ENCODE results near the gene OR52E6. TPM values are rescaled to one million over a fixed set of nuclear protein-coding genes. Genes with fewer than 3 reads are reported as not detected.

Gene OR52E6
- total RNA-seq, 4 donors from 2014 or later: not detected

DNA sequence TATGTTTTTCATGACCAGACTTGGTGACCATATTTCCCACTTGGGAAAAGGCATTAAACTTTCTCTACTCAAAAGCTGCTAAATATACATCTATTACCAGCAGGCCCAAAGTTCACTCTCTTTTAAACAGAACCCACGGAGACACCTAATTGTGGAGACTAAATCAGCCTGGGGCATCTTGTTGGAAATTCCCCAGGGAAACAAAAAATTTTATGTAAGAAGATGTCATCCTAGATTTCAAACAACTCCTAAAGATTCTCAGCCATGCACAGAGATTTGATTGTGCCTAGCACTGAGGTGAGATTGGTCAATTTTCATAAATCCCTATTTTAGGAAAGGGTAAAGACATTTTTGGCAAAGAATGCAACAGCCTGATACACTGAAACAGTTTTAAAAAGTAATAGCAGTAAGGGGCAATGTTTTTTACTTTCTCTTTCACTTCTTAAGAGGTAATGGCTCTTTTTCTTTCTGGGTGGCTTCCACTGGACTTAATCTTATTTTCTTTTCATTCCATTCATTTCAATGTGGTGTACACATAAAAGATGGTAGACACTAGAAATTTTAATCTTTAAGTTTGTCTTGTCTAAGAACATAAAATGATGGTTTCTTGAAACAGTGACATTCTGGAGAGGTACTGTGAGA lies 23.3 kb downstream of the OR52E6 start:
- no peaks in the 10 kb centered on the region for H3K9me3 ChIP-seq
- no peak for ATAC-seq
- no peak overlapping the region for H3K4me3 ChIP-seq
- H3K27me3 ChIP-seq: no peaks in the 10 kb centered on the region
- no peak for TF ChIP-seq EP300 (IDR thresholded peaks at IDR 0.05)
- no peak for TF ChIP-seq POLR2AphosphoS5 (IDR thresholded peaks at IDR 0.05)
- no peak for TF ChIP-seq POLR2A (IDR thresholded peaks at IDR 0.05)
- TF ChIP-seq, protein P1, sequence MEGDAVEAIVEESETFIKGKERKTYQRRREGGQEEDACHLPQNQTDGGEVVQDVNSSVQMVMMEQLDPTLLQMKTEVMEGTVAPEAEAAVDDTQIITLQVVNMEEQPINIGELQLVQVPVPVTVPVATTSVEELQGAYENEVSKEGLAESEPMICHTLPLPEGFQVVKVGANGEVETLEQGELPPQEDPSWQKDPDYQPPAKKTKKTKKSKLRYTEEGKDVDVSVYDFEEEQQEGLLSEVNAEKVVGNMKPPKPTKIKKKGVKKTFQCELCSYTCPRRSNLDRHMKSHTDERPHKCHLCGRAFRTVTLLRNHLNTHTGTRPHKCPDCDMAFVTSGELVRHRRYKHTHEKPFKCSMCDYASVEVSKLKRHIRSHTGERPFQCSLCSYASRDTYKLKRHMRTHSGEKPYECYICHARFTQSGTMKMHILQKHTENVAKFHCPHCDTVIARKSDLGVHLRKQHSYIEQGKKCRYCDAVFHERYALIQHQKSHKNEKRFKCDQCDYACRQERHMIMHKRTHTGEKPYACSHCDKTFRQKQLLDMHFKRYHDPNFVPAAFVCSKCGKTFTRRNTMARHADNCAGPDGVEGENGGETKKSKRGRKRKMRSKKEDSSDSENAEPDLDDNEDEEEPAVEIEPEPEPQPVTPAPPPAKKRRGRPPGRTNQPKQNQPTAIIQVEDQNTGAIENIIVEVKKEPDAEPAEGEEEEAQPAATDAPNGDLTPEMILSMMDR (IDR thresholded peaks at IDR 0.05): no peak
- no peak overlapping the region for H3K27ac ChIP-seq
- peaks cover 0 to 7% (median 0%) of the 10 kb centered on the region in 3 donors for H3K4me1 ChIP-seq
- 7 to 40% methylated on average over 1 of the region's 1 CpG for WGBS, 2 donors (ENCODE audit: low coverage in 1 of 2)
- H3K36me3 ChIP-seq: no peaks in the 10 kb centered on the region

DNA sequence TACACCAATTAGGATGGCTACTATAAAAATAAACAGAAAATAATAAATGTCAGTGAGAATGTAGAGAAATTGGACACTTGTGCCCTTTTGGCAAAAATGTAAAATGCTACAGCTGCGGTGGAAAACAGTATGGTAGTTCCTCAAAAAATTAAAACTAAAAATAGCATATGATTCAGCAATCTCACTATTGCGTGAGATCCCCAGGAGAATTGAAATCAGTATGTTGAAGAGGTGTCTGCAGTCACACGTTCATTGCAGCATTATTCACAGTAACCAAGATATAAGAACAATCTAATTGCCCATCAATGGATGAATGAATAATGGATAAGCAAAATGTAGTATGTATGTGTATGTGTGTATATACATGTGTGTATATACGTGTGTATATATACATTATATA lies 26.2 kb downstream of the OR52E6 start:
- TF ChIP-seq EP300 (IDR thresholded peaks at IDR 0.05) (no peak), POLR2A (IDR thresholded peaks at IDR 0.05) (no peak), POLR2AphosphoS5 (IDR thresholded peaks at IDR 0.05) (no peak)
- TF ChIP-seq, protein P1 (IDR thresholded peaks at IDR 0.05): no peak
- H3K4me1 ChIP-seq: peaks cover 0 to 7% (median 0%) of the 10 kb centered on the region in 3 donors
- no peak for ATAC-seq
- no peak overlapping the region for H3K27ac ChIP-seq
- H3K27me3 ChIP-seq: no peaks in the 10 kb centered on the region
- H3K36me3 ChIP-seq: no peaks in the 10 kb centered on the region
- 39 to 53% methylated on average over 4 of the region's 4 CpGs for WGBS, 2 donors (ENCODE audit: low coverage in 1 of 2)
- no peak overlapping the region for H3K4me3 ChIP-seq
- no peaks in the 10 kb centered on the region for H3K9me3 ChIP-seq

DNA sequence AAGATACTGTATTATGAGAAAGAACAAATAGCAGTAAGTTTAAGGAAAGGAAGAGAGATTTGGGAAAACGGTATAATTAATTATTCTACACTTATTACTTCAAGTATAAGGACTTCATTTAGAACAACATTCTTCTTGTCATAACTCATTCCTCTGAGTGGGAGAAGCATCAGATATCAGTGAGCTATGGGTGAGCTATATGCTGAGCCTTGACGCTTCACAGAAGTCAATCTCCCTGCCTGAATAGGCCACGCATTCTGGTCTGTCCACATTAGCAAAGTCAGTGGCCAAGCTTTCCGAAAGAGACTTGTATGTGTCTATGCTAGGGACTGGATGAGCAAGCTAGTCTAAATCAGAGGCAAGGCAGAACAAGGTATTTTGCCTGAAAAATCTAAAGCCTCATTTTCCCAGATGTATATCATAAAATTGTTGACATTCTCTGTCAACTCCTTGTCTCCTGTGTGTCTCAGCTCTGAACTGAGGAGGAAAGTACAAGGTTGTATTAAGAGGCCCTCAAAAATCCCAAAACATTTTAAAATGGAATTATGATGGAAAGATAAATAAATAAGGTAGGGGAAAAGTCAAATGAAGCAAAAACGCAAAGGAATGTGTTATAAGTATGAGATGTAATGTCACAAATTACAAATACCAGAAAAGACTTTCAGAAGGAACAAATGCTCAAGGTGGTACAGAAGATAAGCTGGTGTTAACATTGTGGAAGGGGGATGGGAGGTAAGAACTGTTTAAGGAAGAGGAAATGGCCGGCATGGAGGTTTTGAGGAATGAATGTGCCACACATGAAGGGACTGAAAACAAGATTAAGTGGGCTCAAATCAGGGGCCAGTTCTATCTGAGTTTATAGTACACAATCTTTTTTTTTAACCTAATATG lies 31.5 kb downstream of the OR52E6 start:
- no peak for ATAC-seq
- no peak overlapping the region for H3K4me3 ChIP-seq
- WGBS, 2 donors (ENCODE audit: low coverage in 1 of 2): 62 to 64% methylated on average over 6 of the region's 6 CpGs
- TF ChIP-seq, protein P1 (IDR thresholded peaks at IDR 0.05): no peak
- TF ChIP-seq POLR2A (IDR thresholded peaks at IDR 0.05): no peak
- no peak for TF ChIP-seq POLR2AphosphoS5 (IDR thresholded peaks at IDR 0.05)
- no peak for TF ChIP-seq EP300 (IDR thresholded peaks at IDR 0.05)
- H3K27me3 ChIP-seq: peaks cover 9% of the 10 kb centered on the region
- H3K27ac ChIP-seq: no peak overlapping the region
- no peaks in the 10 kb centered on the region for H3K9me3 ChIP-seq
- H3K4me1 ChIP-seq: peaks cover 0 to 12% (median 0%) of the 10 kb centered on the region in 3 donors
- no peaks in the 10 kb centered on the region for H3K36me3 ChIP-seq

DNA sequence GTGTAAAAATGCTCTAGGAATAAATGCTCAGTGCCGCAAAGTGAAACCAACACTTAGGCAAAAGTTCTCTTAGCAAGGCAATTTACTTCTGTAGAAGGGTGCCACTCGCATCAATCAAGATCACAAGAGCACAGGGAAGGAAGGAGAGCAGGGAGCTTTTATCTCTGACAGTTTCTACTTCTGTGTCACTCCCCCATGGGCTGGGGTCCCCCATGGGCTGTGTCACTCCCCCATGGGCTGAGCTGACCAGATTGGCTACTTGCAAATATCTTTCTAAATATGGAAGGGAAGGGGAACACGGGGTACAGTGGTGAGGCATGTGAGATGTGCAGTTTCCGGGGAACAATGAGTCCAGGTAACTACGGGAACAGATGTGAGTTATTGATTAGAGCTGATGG lies 32.6 kb downstream of the OR52E6 start:
- Histone ChIP-seq H3K4me3 (peak overlapping the region; percentile 23 to 45), H3K27me3 (peaks cover 9% of the 10 kb centered on the region), H3K27ac (no peak overlapping the region), H3K9me3 (no peaks in the 10 kb centered on the region), H3K36me3 (no peaks in the 10 kb centered on the region), H3K4me1 (peaks cover 0 to 12% (median 0%) of the 10 kb centered on the region in 3 donors)
- 53 to 62% methylated on average over 4 of the region's 5 CpGs for WGBS, 2 donors (ENCODE audit: low coverage in 1 of 2)
- no peak for TF ChIP-seq POLR2A (IDR thresholded peaks at IDR 0.05)
- no peak for TF ChIP-seq POLR2AphosphoS5 (IDR thresholded peaks at IDR 0.05)
- no peak for TF ChIP-seq EP300 (IDR thresholded peaks at IDR 0.05)
- TF ChIP-seq, protein P1 (IDR thresholded peaks at IDR 0.05): no peak
- no peak for ATAC-seq
